HCT116 (cell line): Measurements from ENCODE around the gene CTCFL. TPM values are rescaled to one million over a fixed set of nuclear protein-coding genes. Genes with fewer than 3 reads are reported as not detected.

Experiments
- ATAC-seq: fragments of 200-7000 bp; cut with Tn5 transposase; 2 replicates; pipeline ENCODE4 v1.9.1; 2020; ENCODE audit warnings: mild to moderate bottlenecking, moderate library complexity
- BruUV-seq: library from RNA; stranded (reverse); fragments of 400-500 nt; replicated peaks from 2 replicates; lab custom pipeline; 2021; lab: Mats Ljungman, UMichigan
- CTCF ChIA-PET: fragments of 300-600 bp; sonication (Branson Sonifier 250); formaldehyde crosslinking; loops from one replicate; lab custom pipeline; 2021; ENCODE audit warnings: antibody characterized with exemption; lab: Charles Lee
- POLR2A ChIA-PET: fragments of 300-600, 350-600 bp; sonication (Branson Sonifier 250); formaldehyde crosslinking; loops from one replicate; lab custom pipeline; 2021; ENCODE audit warnings: antibody characterized with exemption; lab: Charles Lee
- RAD21 ChIA-PET, 2 experiments: fragments of 300-600 bp; sonication (Branson Sonifier 250); formaldehyde crosslinking; loops; one replicate each; lab custom pipeline; 2023; ENCODE audit warnings: low total read pairs in 2 of 2; ENCODE audit not compliant: uncharacterized antibody in 2 of 2, unreplicated experiment in 2 of 2, low non-redundant PET in 1 of 2; lab: Charles Lee
- DNase-seq: peaks from one replicate; pipeline ENCODE4 v3.0.0-alpha.2; 2010; ENCODE audit warnings: low read depth, low spot score
- H2AFZ ChIP-seq: fragments of 200-600 bp; shearing (Covaris generic), sonication (generic); 2 replicates; pipeline ENCODE4 v1.6.1; 2017; ENCODE audit warnings: low read depth, mixed run types, mixed read lengths, antibody characterized with exemption, low read length; ENCODE audit not compliant: poor library complexity, severe bottlenecking
- H3K27ac ChIP-seq: 2 replicates; pipeline ENCODE4 v1.5.1; 2012; ENCODE audit warnings: low read depth, low read length
- H3K27me3 ChIP-seq: fragments of 200-600 bp; sonication (generic); 2 replicates; pipeline ENCODE4 v1.6.1; 2016; ENCODE audit warnings: mixed run types, low read length, mixed read lengths; ENCODE audit not compliant: insufficient read depth
- H3K36me3 ChIP-seq, 2 experiments: fragments of 200-500 bp in 1 of 2; fragments of 200-600 bp in 1 of 2; sonication (Bioruptor generic) in 1 of 2; sonication (generic) in 1 of 2; 2 replicates each; pipeline versions ENCODE4 v1.5.1 to v1.6.1; 2014 to 2016; ENCODE audit warnings: low read length in 2 of 2, inconsistent platforms in 1 of 2, mixed read lengths in 1 of 2, mixed run types in 1 of 2; ENCODE audit not compliant: insufficient read depth in 2 of 2, control insufficient read depth in 1 of 2
- H3K4me1 ChIP-seq, 2 experiments: fragments of 200-600 bp in 1 of 2; sonication (generic) in 1 of 2; 2 replicates each; pipeline versions ENCODE4 v1.5.1 to v1.6.1; 2012 to 2017; ENCODE audit warnings: low read length in 2 of 2, inconsistent platforms in 1 of 2, mild to moderate bottlenecking in 1 of 2, mixed read lengths in 1 of 2, mixed run types in 1 of 2, moderate library complexity in 1 of 2; ENCODE audit not compliant: insufficient read depth in 2 of 2, control insufficient read depth in 1 of 2
- H3K4me2 ChIP-seq: fragments of 200-600 bp; sonication (generic); 2 replicates; pipeline ENCODE4 v1.6.1; 2017; ENCODE audit warnings: mixed run types, low read length, mixed read lengths
- H3K4me3 ChIP-seq, 2 experiments: fragments of 200-600 bp in 1 of 2; sonication (generic) in 1 of 2; replicated peaks in 1 of 2; 2 replicates each; pipeline ENCODE4 v1.5.1; 2011 to 2016; ENCODE audit warnings: low read length in 2 of 2, control low read depth in 1 of 2, low read depth in 1 of 2, mild to moderate bottlenecking in 1 of 2, mixed read lengths in 1 of 2, mixed run types in 1 of 2
- H3K79me2 ChIP-seq: fragments of 200-600 bp; sonication (generic); 2 replicates; pipeline ENCODE4 v1.6.1; 2017; ENCODE audit warnings: mild to moderate bottlenecking, mixed run types, low read length, moderate library complexity, mixed read lengths; ENCODE audit not compliant: insufficient read depth
- H3K9ac ChIP-seq: fragments of 200-600 bp; sonication (generic); 2 replicates; pipeline ENCODE4 v1.6.1; 2016; ENCODE audit warnings: low read length, mixed read lengths
- H3K9me2 ChIP-seq: fragments of 200-600 bp; sonication (generic), shearing (Covaris generic); 2 replicates; pipeline ENCODE4 v1.6.1; 2017; ENCODE audit warnings: mixed run types, mild to moderate bottlenecking, moderate library complexity; ENCODE audit not compliant: insufficient read depth
- H3K9me3 ChIP-seq, 2 experiments: fragments of 200-500 bp in 1 of 2; fragments of 200-600 bp in 1 of 2; sonication (Bioruptor generic) in 1 of 2; sonication (generic) in 1 of 2; 2 replicates each; pipeline ENCODE4 v1.6.1; 2014 to 2017; ENCODE audit warnings: low read length in 2 of 2, mixed read lengths in 2 of 2, inconsistent platforms in 1 of 2, low read depth in 1 of 2, mild to moderate bottlenecking in 1 of 2, mixed run types in 1 of 2, moderate library complexity in 1 of 2; ENCODE audit not compliant: control insufficient read depth in 1 of 2, insufficient read depth in 1 of 2
- H4K20me1 ChIP-seq: fragments of 200-600 bp; sonication (generic), shearing (Covaris generic); 2 replicates; pipeline ENCODE4 v1.6.1; 2017; ENCODE audit warnings: mixed run types, mild to moderate bottlenecking, moderate library complexity; ENCODE audit not compliant: insufficient read depth
- ATF3 ChIP-seq: IDR thresholded peaks from 2 replicates; pipeline ENCODE4 v1.6.1; 2012
- CBX3 ChIP-seq: IDR thresholded peaks from 2 replicates; pipeline ENCODE4 v1.6.1; 2012; ENCODE audit warnings: low read depth
- CTCF ChIP-seq, 3 experiments: fragments of 200-600 bp in 1 of 3; sonication (generic) in 1 of 3; IDR thresholded peaks in 2 of 3; conservative IDR thresholded peaks in 1 of 3; 2 replicates each; pipeline ENCODE4 v1.5.1; 2012 to 2017; ENCODE audit warnings: low read depth in 2 of 3, low read length in 2 of 3, antibody characterized with exemption in 1 of 3, borderline replicate concordance in 1 of 3, control low read depth in 1 of 3, mild to moderate bottlenecking in 1 of 3, mixed read lengths in 1 of 3, mixed run types in 1 of 3, moderate library complexity in 1 of 3; ENCODE audit not compliant: insufficient read depth in 1 of 3
- EGR1 ChIP-seq: IDR thresholded peaks from 2 replicates; pipeline ENCODE4 v1.6.1; 2012; ENCODE audit warnings: low read depth
- ELF1 ChIP-seq: IDR thresholded peaks from 2 replicates; pipeline ENCODE4 v1.6.1; 2012; ENCODE audit warnings: low read depth, borderline replicate concordance
- EZH2 ChIP-seq: fragments of 200-600 bp; sonication (generic); IDR thresholded peaks from 2 replicates; pipeline ENCODE4 v1.6.1; 2017; ENCODE audit warnings: antibody characterized with exemption, mixed run types
- EZH2phosphoT487 ChIP-seq: fragments of 200-600 bp; IDR thresholded peaks from 2 replicates; pipeline ENCODE4 v1.6.1; 2018; ENCODE audit warnings: antibody characterized with exemption, borderline replicate concordance
- FOSL1 ChIP-seq: IDR thresholded peaks from 2 replicates; pipeline ENCODE4 v1.6.1; 2012; ENCODE audit warnings: low read depth
- MAX ChIP-seq: IDR thresholded peaks from 2 replicates; pipeline ENCODE4 v1.6.1; 2012
- POLR2A ChIP-seq: IDR thresholded peaks from 2 replicates; pipeline ENCODE4 v1.7.0; 2011; ENCODE audit warnings: borderline replicate concordance; ENCODE audit not compliant: insufficient read depth, insufficient read length; ENCODE audit errors: extremely low read depth
- POLR2AphosphoS5 ChIP-seq: IDR thresholded peaks from 2 replicates; pipeline ENCODE4 v1.6.1; 2011; ENCODE audit warnings: mild to moderate bottlenecking, low read depth, low read length, moderate library complexity
- RAD21 ChIP-seq: IDR thresholded peaks from 2 replicates; pipeline ENCODE4 v1.6.1; 2012; ENCODE audit warnings: low read depth, mild to moderate bottlenecking
- REST ChIP-seq: IDR thresholded peaks from 2 replicates; pipeline ENCODE4 v1.6.1; 2012; ENCODE audit warnings: low read depth
- SIN3A ChIP-seq: IDR thresholded peaks from 2 replicates; pipeline ENCODE4 v1.6.1; 2012; ENCODE audit warnings: low read depth
- SP1 ChIP-seq: IDR thresholded peaks from 2 replicates; pipeline ENCODE4 v1.6.1; 2012; ENCODE audit warnings: low read depth
- SRF ChIP-seq: IDR thresholded peaks from 2 replicates; pipeline ENCODE4 v1.6.1; 2012; ENCODE audit warnings: low read depth
- TCF7L2 ChIP-seq: IDR thresholded peaks from 2 replicates; pipeline ENCODE4 v1.7.0; 2011; ENCODE audit warnings: borderline replicate concordance, inconsistent platforms; ENCODE audit not compliant: insufficient read depth, insufficient read length; ENCODE audit errors: extremely low read depth
- YY1 ChIP-seq: IDR thresholded peaks from 2 replicates; pipeline ENCODE4 v1.6.1; 2011; ENCODE audit warnings: low read length, low read depth, moderate library complexity, mild to moderate bottlenecking; ENCODE audit not compliant: insufficient replicate concordance; ENCODE audit errors: extremely low read depth
- ZFX ChIP-seq: fragments of 450-650 bp; IDR thresholded peaks from 2 replicates; pipeline ENCODE4 v1.6.1; 2017
- ZNF274 ChIP-seq: fragments of 200-500 bp; sonication (Bioruptor generic); IDR thresholded peaks from 2 replicates; pipeline ENCODE4 v1.6.1; 2014; ENCODE audit warnings: mild to moderate bottlenecking, low read depth, low read length, inconsistent platforms
- intact Hi-C: fragments of 100-400 bp; cut with micrococcal nuclease; formaldehyde crosslinking; loops from 2 replicates; pipeline ENCODE4 v1.10.0; 2022
- total RNA-seq: library from RNA; stranded (reverse); gene quantifications from one replicate; pipeline ENCODE4 v1.2.1, GENCODE V29; 2021; ENCODE audit not compliant: unreplicated experiment

Gene CTCFL
- total RNA-seq, 1 experiment from 2014 or later = 0.34 TPM

- Histone ChIP-seq H4K20me1 (no peaks in the 10 kb centered on the region), H3K27me3 (0 out of 2 replicates have a peak, but pooled peaks cover 4% of the 10 kb centered on the region), H3K4me2 (no peak overlapping the region), H3K36me3 (no peaks in the 10 kb centered on the region), H3K4me3 (no peak overlapping the region), H3K9ac (no peak overlapping the region), H3K9me3 (no peaks in the 10 kb centered on the region), H3K79me2 (no peaks in the 10 kb centered on the region), H3K27ac (no peak overlapping the region), H3K9me2 (no peaks in the 10 kb centered on the region), H3K4me1 (no peaks in the 10 kb centered on the region), H2AFZ (no peak overlapping the region)
- TF ChIP-seq CTCF (IDR thresholded peaks at IDR 0.05 in 2 of 3, conservative IDR thresholded peaks at IDR 0.05 in 1 of 3; ENCODE audit: borderline replicate concordance in 1 of 3, insufficient read depth in 1 of 3, low read depth in 2 of 3, low read length in 2 of 3) (no peak), REST (no peak), SIN3A (no peak), ZFX (no peak), CBX3 (no peak), TCF7L2 (no peak), POLR2A (no peak), EGR1 (no peak), ZNF274 (no peak), ATF3 (no peak), ELF1 (no peak), SP1 (no peak), YY1 (no peak), EZH2 (no peak), MAX (no peak), POLR2AphosphoS5 (no peak), EZH2phosphoT487 (no peak), FOSL1 (no peak), RAD21 (no peak), SRF (no peak)
- intact Hi-C loops = no loop called here
- no peak for ATAC-seq
- ChIA-PET POLR2A (no interaction called here), RAD21 (no interaction called here), CTCF (no interaction called here)
- no TSS peak for BruUV-seq
- DNase-seq = no peak
Measured at GRCh38 chr20:57528148-57528547, 3.2 kb upstream of the CTCFL start.
